K562 (cell line): ENCODE data around the gene KIF26B. TPM values are rescaled to one million over a fixed set of nuclear protein-coding genes. Genes with fewer than 3 reads are reported as not detected.

ENCODE experiments used
- ATAC-seq: fragments of 200-7000 bp; cut with Tn5 transposase; 3 replicates; pipeline ENCODE4 v1.9.1; 2020; ENCODE audit warnings: moderate library complexity
- BruUV-seq: library from RNA; stranded (reverse); fragments of 400-500 nt; replicated peaks from 2 replicates; lab custom pipeline; 2021; lab: Mats Ljungman, UMichigan
- CTCF ChIA-PET: fragments of 300-600 bp; formaldehyde crosslinking; extraction: SDS; loops from one replicate; lab custom pipeline; 2021; ENCODE audit warnings: low intra/inter-chr PET ratio; lab: Yijun Ruan, JAX
- POLR2A ChIA-PET: fragments of 300-600, 350-650 bp; sonication (Branson Sonifier 250); formaldehyde crosslinking; extraction: SDS; loops from one replicate; lab custom pipeline; 2021; ENCODE audit warnings: antibody characterized with exemption, inconsistent platforms; lab: Yijun Ruan, JAX
- DNase-seq, 4 experiments: peaks; one replicate each; pipeline versions ENCODE4 v3.0.0 to v3.0.0-alpha.2; 2011 to 2018; ENCODE audit warnings: low spot score in 3 of 4, mixed read lengths in 3 of 4; ENCODE audit errors: extremely low read depth in 1 of 4
- FAIRE-seq: peaks from 2 replicates; lab custom pipeline; 2011; peaks lifted over from hg19 to GRCh38; lab: Jason Lieb, UNC
- H2AFZ ChIP-seq: 2 replicates; pipeline ENCODE4 v1.6.0; 2011; ENCODE audit warnings: low read depth, low read length, control low read depth, inconsistent platforms
- H3K27ac ChIP-seq: fragments of 200-600 bp; 3 replicates; pipeline ENCODE4 v1.8.0; 2011; ENCODE audit warnings: low read depth, mild to moderate bottlenecking, control low read depth, inconsistent platforms, low read length, moderate library complexity, mixed read lengths; ENCODE audit errors: extremely low read depth
- H3K27me3 ChIP-seq, 2 experiments: fragments of 300-600 bp in 1 of 2; 2 replicates in 1 of 2; 3 replicates in 1 of 2; pipeline versions ENCODE4 v1.6.0 to v1.8.0; 2011; ENCODE audit warnings: inconsistent platforms in 2 of 2, low read length in 2 of 2, mild to moderate bottlenecking in 1 of 2, mixed read lengths in 1 of 2, moderate library complexity in 1 of 2; ENCODE audit not compliant: control insufficient read depth in 2 of 2, insufficient read depth in 2 of 2
- H3K36me3 ChIP-seq: fragments of 300-600 bp; 3 replicates; pipeline ENCODE4 v1.8.0; 2011; ENCODE audit warnings: mild to moderate bottlenecking, low read length, inconsistent platforms; ENCODE audit not compliant: control insufficient read depth, insufficient read depth
- H3K4me1 ChIP-seq, 2 experiments: fragments of 200-600 bp in 1 of 2; replicated peaks in 1 of 2; 2 replicates in 1 of 2; 3 replicates in 1 of 2; pipeline versions ENCODE4 v1.5.1 to v1.8.0; 2011; ENCODE audit warnings: inconsistent platforms in 2 of 2, low read length in 2 of 2, mild to moderate bottlenecking in 1 of 2, mixed read lengths in 1 of 2, moderate library complexity in 1 of 2; ENCODE audit not compliant: control insufficient read depth in 2 of 2, insufficient read depth in 2 of 2
- H3K4me2 ChIP-seq: 2 replicates; pipeline ENCODE4 v1.6.1; 2011; ENCODE audit warnings: low read length, control low read depth, inconsistent platforms, mixed read lengths; ENCODE audit not compliant: insufficient read depth
- H3K4me3 ChIP-seq: fragments of 200-600 bp; sonication (generic), shearing (Covaris generic); 2 replicates; pipeline ENCODE4 v1.5.1; 2016; ENCODE audit warnings: control low read depth, inconsistent platforms
- H3K79me2 ChIP-seq: fragments of 200-600 bp; 3 replicates; pipeline ENCODE4 v1.8.0; 2011; ENCODE audit warnings: low read length, inconsistent platforms; ENCODE audit not compliant: control insufficient read depth, insufficient read depth
- H3K9ac ChIP-seq, 2 experiments: 2 replicates each; pipeline versions ENCODE4 v1.6.0 to v1.6.1; 2011; ENCODE audit warnings: low read depth in 2 of 2, low read length in 2 of 2, control low read depth in 1 of 2, inconsistent platforms in 1 of 2, mild to moderate bottlenecking in 1 of 2, mixed read lengths in 1 of 2; ENCODE audit not compliant: insufficient read depth in 1 of 2
- H3K9me1 ChIP-seq: one replicate; pipeline ENCODE4 v1.6.0; 2011; ENCODE audit warnings: inconsistent platforms, mild to moderate bottlenecking, low read length, moderate library complexity; ENCODE audit not compliant: control insufficient read depth, insufficient read depth
- H3K9me3 ChIP-seq: replicated peaks from 2 replicates; pipeline ENCODE4 v1.5.1; 2011; ENCODE audit warnings: low read depth, low read length, inconsistent platforms; ENCODE audit not compliant: control insufficient read depth, insufficient read depth
- H4K20me1 ChIP-seq: replicated peaks from 2 replicates; pipeline ENCODE4 v1.6.1; 2011; ENCODE audit warnings: low read length, inconsistent platforms, mixed read lengths; ENCODE audit not compliant: control insufficient read depth, insufficient read depth
- ATF6 ChIP-seq: sonication (generic); formaldehyde crosslinking; IDR thresholded peaks from 2 replicates; pipeline ENCODE4 v1.4.0; 2020; ENCODE audit warnings: mild to moderate bottlenecking, missing genetic modification reagents
- ETV6 ChIP-seq, 3 experiments: fragments of 150-350 bp in 1 of 3; sonication (generic) in 1 of 3; formaldehyde crosslinking in 1 of 3; IDR thresholded peaks; 2 replicates each; pipeline versions ENCODE4 v1.6.1 to v1.8.0; 2014 to 2022; ENCODE audit warnings: borderline replicate concordance in 2 of 3, low read depth in 2 of 3, antibody characterized with exemption in 1 of 3, low read length in 1 of 3, mild to moderate bottlenecking in 1 of 3, missing genetic modification reagents in 1 of 3
- LEF1 ChIP-seq: fragments of 450-650 bp; IDR thresholded peaks from 2 replicates; pipeline ENCODE4 v1.6.1; 2016; ENCODE audit warnings: mild to moderate bottlenecking
- NCOR1 ChIP-seq: fragments of 450-650 bp; IDR thresholded peaks from 2 replicates; pipeline ENCODE4 v1.6.1; 2016; ENCODE audit warnings: mild to moderate bottlenecking, moderate library complexity
- NFE2L1 ChIP-seq: fragments of 450-650 bp; IDR thresholded peaks from 2 replicates; pipeline ENCODE4 v1.6.1; 2016; ENCODE audit warnings: missing genetic modification characterization, low read depth, mild to moderate bottlenecking, missing compliant biosample characterization, moderate library complexity, borderline replicate concordance
- NR4A1 ChIP-seq, 2 experiments: fragments of 250-450 bp in 1 of 2; fragments of 450-650 bp in 1 of 2; sonication (Bioruptor Pico) in 1 of 2; IDR thresholded peaks; 2 replicates each; pipeline versions ENCODE4 v1.4.0 to v1.6.1; 2016 to 2020; ENCODE audit warnings: mild to moderate bottlenecking in 2 of 2, missing compliant biosample characterization in 1 of 2, missing genetic modification characterization in 1 of 2, moderate library complexity in 1 of 2
- U2AF2 ChIP-seq: fragments of 200-400 bp; formaldehyde crosslinking; optimal IDR thresholded peaks from 2 replicates; pipeline ENCODE3; 2017; ENCODE audit warnings: low read depth, mild to moderate bottlenecking, low read length
- ZBTB33 ChIP-seq: sonication (generic); formaldehyde crosslinking; IDR thresholded peaks from 2 replicates; pipeline ENCODE4 v1.8.1; 2023; ENCODE audit warnings: mild to moderate bottlenecking, missing genetic modification reagents
- ZNF274 ChIP-seq: IDR thresholded peaks from 2 replicates; pipeline ENCODE4 v1.6.1; 2011; ENCODE audit warnings: low read depth, mild to moderate bottlenecking, low read length, moderate library complexity, borderline replicate concordance
- ZNF41 ChIP-seq: fragments of 250-450 bp; sonication (Bioruptor Pico); conservative IDR thresholded peaks from 2 replicates; pipeline ENCODE4 v1.4.0; 2020; ENCODE audit warnings: mild to moderate bottlenecking
- WGBS: fragments of 100-300 bp; shearing (Covaris generic); methylation state at CpG from one replicate; pipeline ENCODE4 v1.1.6; 2016; ENCODE audit warnings: low coverage, mixed read lengths; ENCODE audit not compliant: insufficient coverage; ENCODE audit errors: missing lambda C conversion rate; 5-methylcytosine and 5-hydroxymethylcytosine counted together
- in situ Hi-C: fragments of 300-500 bp; cut with MboI; formaldehyde crosslinking; loops from 4 replicates; pipeline ENCODE4 v1.15.0; 2018; ENCODE audit warnings: inconsistent platforms, mixed read lengths
- intact Hi-C: fragments of 100-400 bp; cut with micrococcal nuclease; formaldehyde crosslinking; loops from 2 replicates; pipeline ENCODE4 v1.14.2; 2022
- polyA plus RNA-seq, 8 experiments: library from polyadenylated mRNA; depleted of rRNA in 4 of 8; stranded (reverse) in 5 of 8; unstranded in 3 of 8; fragments of >200 nt; fragmentation: Nextera tagmentation in 2 of 8; fragmentation: Illumina TruSeq in 1 of 8; extraction: Ambion mirVana in 2 of 8; extraction: Trizol in 1 of 8; gene quantifications; 2 replicates each; pipeline versions ENCODE4 v1.2.1 to v1.2.3, GENCODE V29; 2011 to 2014; ENCODE audit warnings: inconsistent platforms in 1 of 8, missing spikeins in 1 of 8
- total RNA-seq, 7 experiments: library from RNA; depleted of rRNA in 6 of 7; stranded (reverse); fragments of >200 nt in 6 of 7; fragmentation: Illumina TruSeq in 2 of 7; extraction: Trizol in 2 of 7; gene quantifications; 2 replicates each; pipeline versions ENCODE4 v1.2.1 to v1.2.3, GENCODE V29; 2011 to 2021; ENCODE audit warnings: low replicate concordance in 1 of 7
- TF ChIP-seq, protein P1 (sequence below): sonication (generic); formaldehyde crosslinking; IDR thresholded peaks from 2 replicates; pipeline ENCODE4 v1.8.1; 2022; ENCODE audit warnings: missing genetic modification reagents
- TF ChIP-seq, protein P2 (sequence below): fragments of 450-650 bp; IDR thresholded peaks from 2 replicates; pipeline ENCODE4 v1.6.1; 2016; ENCODE audit warnings: borderline replicate concordance

Gene KIF26B
- total and polyA plus RNA-seq, 9 of the 15 experiments (the other 6 are each of a cell fraction or from before 2014, with no cell fraction given) = 0.02 to 0.08 (median 0.03) TPM; not detected in 6

DNA sequence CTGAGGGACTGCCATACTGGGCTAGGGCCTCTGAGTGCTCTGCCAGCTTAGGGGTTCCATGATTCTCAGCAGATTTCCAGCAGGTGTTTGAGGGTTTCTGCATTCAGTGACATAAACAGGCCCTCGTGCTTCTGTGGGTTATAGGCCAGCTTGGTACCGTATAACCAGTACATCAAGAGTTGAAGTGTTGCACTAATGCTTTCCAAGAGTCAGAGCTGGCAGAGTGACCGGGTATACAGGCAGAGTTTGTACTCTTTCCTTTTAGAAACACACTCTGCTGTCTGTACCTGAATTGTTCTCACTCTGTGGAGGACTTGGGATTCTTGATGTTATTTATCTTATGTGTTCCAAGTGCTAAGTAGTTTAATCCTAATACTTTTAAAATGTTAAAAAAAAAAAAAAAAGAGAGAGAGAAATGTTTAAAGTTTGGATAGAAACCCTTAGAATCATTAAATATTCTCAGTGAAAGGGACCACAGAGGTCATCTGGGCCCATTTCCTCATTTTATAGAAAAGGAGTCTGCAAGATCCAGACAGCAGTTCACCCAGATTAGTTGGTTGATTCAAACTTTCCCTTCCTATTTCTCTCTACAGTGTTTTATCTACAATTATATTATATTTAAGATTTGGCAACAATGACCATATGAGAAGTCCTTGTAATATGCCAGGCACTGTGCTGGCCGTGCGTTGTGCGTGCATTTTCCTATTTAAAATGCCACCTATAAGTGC lies 325.8 kb downstream of the KIF26B start:
- under 1% methylated on average over 6 of the region's 6 CpGs for WGBS
- Histone ChIP-seq H2AFZ (no peak overlapping the region), H3K4me3 (no peak overlapping the region), H3K9me1 (no peaks in the 10 kb centered on the region), H3K27ac (no peak overlapping the region), H3K36me3 (no peaks in the 10 kb centered on the region)
- POLR2A ChIA-PET = no interaction called here
- in situ Hi-C loops = no loop called here
- no peak for ATAC-seq
- TF ChIP-seq LEF1 = no peak
- no peak for TF ChIP-seq NCOR1
- TF ChIP-seq ZNF274 = no peak
- TF ChIP-seq NFE2L1 (tag) = no peak
- no peak for TF ChIP-seq ZBTB33 (CRISPR knock-in tag)
- TF ChIP-seq ZNF41 (CRISPR knock-in tag) = no peak
- no peak for TF ChIP-seq NR4A1 (CRISPR knock-in tag; IDR thresholded peaks at IDR 0.05)
- TF ChIP-seq NR4A1 (tag; IDR thresholded peaks at IDR 0.05) = no peak
- TF ChIP-seq ETV6 (IDR thresholded peaks at IDR 0.05; ENCODE audit: borderline replicate concordance in 1 of 2, low read depth in 2 of 2, low read length in 1 of 2) = no peak
- no peak for TF ChIP-seq ETV6 (CRISPR knock-in tag; IDR thresholded peaks at IDR 0.05; ENCODE audit: borderline replicate concordance)
- TF ChIP-seq U2AF2 = no peak
- TF ChIP-seq, protein P1, sequence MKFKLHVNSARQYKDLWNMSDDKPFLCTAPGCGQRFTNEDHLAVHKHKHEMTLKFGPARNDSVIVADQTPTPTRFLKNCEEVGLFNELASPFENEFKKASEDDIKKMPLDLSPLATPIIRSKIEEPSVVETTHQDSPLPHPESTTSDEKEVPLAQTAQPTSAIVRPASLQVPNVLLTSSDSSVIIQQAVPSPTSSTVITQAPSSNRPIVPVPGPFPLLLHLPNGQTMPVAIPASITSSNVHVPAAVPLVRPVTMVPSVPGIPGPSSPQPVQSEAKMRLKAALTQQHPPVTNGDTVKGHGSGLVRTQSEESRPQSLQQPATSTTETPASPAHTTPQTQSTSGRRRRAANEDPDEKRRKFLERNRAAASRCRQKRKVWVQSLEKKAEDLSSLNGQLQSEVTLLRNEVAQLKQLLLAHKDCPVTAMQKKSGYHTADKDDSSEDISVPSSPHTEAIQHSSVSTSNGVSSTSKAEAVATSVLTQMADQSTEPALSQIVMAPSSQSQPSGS = no peak
- TF ChIP-seq, protein P2, sequence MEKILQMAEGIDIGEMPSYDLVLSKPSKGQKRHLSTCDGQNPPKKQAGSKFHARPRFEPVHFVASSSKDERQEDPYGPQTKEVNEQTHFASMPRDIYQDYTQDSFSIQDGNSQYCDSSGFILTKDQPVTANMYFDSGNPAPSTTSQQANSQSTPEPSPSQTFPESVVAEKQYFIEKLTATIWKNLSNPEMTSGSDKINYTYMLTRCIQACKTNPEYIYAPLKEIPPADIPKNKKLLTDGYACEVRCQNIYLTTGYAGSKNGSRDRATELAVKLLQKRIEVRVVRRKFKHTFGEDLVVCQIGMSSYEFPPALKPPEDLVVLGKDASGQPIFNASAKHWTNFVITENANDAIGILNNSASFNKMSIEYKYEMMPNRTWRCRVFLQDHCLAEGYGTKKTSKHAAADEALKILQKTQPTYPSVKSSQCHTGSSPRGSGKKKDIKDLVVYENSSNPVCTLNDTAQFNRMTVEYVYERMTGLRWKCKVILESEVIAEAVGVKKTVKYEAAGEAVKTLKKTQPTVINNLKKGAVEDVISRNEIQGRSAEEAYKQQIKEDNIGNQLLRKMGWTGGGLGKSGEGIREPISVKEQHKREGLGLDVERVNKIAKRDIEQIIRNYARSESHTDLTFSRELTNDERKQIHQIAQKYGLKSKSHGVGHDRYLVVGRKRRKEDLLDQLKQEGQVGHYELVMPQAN = no peak
- no peak for TF ChIP-seq ATF6
- TF ChIP-seq, all 486 proteins: peak for 0
- no TSS peak for BruUV-seq
- intact Hi-C loops = no loop called here
- H3K4me1 ChIP-seq = no peaks in the 10 kb centered on the region
- no peaks in the 10 kb centered on the region for H4K20me1 ChIP-seq
- no peak overlapping the region for H3K4me2 ChIP-seq
- no peaks in the 10 kb centered on the region for H3K79me2 ChIP-seq
- H3K9ac ChIP-seq = no peak overlapping the region
- CTCF ChIA-PET = no interaction called here
- H3K9me3 ChIP-seq = no peaks in the 10 kb centered on the region
- FAIRE-seq (no peak), DNase-seq (no peak)
- H3K27me3 ChIP-seq = peaks cover 8 to 50% of the 10 kb centered on the region in 2 experiments; a peak in 4 of 5 replicates
